ENCODE results near the gene IL27RA. TPM values are rescaled to one million over a fixed set of nuclear protein-coding genes. Genes with fewer than 3 reads are reported as not detected.

The IL27RA gene
- total and polyA plus RNA-seq, 7 donors = 1.5 to 3.7 (median 2.8) TPM

DNA sequence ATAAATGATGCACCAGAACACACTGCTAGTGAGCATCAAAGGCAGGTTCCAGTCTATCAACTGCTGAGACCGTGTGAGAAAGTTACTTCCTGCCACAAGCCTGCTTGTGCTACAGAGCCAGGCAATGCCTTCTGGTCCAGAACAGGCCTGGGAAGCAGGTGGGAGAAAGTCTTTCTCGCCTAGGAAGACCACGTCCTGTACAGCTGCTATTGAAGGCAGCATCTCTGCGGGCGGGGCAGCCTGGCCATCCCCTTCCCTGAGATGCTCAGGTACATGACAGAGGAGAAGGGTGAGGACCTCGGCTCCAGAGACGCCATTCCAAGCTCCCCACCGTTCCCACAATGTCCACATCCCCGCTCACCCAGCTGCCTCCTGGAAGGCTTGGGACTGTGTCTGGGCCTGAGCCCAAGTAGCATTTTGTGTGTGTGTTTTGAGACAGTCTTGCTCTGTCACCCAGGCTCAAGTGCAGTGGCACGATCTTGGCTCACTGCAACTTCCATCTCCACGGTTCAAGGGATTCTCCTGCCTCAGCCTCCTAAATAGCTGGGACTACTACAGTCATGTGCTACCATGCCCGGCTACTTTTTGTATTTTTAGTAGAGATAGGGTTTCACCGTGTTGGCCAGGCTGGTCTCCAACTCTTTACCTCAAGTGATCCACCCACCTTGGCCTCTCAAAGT lies 28.9 kb upstream of the IL27RA start:
- no peaks in the 10 kb centered on the region for H3K36me3 ChIP-seq (ENCODE audit: insufficient read depth in 1 of 2, low read depth in 1 of 2)
- peak in 1 of 2 donors; percentile 17 for DNase-seq
- TF ChIP-seq, protein P1, sequence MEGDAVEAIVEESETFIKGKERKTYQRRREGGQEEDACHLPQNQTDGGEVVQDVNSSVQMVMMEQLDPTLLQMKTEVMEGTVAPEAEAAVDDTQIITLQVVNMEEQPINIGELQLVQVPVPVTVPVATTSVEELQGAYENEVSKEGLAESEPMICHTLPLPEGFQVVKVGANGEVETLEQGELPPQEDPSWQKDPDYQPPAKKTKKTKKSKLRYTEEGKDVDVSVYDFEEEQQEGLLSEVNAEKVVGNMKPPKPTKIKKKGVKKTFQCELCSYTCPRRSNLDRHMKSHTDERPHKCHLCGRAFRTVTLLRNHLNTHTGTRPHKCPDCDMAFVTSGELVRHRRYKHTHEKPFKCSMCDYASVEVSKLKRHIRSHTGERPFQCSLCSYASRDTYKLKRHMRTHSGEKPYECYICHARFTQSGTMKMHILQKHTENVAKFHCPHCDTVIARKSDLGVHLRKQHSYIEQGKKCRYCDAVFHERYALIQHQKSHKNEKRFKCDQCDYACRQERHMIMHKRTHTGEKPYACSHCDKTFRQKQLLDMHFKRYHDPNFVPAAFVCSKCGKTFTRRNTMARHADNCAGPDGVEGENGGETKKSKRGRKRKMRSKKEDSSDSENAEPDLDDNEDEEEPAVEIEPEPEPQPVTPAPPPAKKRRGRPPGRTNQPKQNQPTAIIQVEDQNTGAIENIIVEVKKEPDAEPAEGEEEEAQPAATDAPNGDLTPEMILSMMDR (IDR thresholded peaks at IDR 0.05) = no peak
- peaks cover 46% of the 10 kb centered on the region for H3K4me1 ChIP-seq
- H3K27me3 ChIP-seq (ENCODE audit: insufficient read depth in 3 of 3, low read length in 2 of 3) = no peaks in the 10 kb centered on the region
- intact Hi-C loops (cut with DNase I) = no loop called here
- H3K9me3 ChIP-seq = no peaks in the 10 kb centered on the region
- 29 to 41% (median 32%) methylated on average over 13 of the region's 13 CpGs for WGBS, 3 donors
- H3K4me3 ChIP-seq = peak overlapping the region; percentile 23
- ATAC-seq = no peak
- H3K27ac ChIP-seq = peak overlapping the region; percentile 98

DNA sequence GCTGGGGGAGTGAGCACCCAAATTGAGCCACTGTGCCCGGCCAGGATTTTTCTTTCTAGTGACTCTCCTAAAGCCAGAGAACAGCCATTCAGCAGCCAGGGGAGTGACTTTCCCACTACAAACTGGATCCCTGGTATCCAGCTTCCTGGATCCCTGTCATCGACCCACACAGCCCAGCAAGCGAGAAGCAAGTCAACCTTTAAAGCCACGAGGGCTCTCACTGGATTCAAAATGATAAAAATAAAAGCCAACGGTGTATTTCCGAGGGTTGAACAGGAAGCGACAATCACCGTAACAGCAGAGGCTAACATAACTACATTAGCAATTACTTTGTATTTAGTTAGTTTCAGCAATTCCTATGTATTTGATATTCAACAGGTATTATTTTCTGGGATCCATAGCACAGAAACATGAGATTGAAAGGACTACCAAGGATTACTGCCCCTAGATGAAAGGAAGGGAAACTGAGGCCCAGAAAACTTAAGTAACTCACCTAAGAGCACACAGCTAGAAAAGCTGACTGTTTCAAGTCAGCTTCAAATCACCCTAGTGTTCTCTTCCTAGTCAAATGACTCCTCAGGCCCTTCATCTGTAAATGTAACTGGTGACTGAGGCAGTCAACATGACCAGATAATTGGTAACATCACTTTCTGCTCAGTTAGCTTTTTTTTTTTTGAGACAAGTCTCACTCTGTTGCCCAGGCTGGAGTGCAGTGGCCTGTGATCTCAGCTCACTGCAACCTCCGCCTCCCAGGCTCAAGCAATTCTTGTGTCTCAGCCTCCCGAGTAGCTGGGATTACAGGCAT lies 28.1 kb upstream of the IL27RA start:
- 21 to 36% (median 21%) methylated on average over 10 of the region's 10 CpGs for WGBS, 3 donors
- Histone ChIP-seq H3K27me3 (ENCODE audit: insufficient read depth in 3 of 3, low read length in 2 of 3) (no peaks in the 10 kb centered on the region), H3K4me1 (peaks cover 45% of the 10 kb centered on the region), H3K27ac (peak overlapping the region; percentile 98), H3K9me3 (no peaks in the 10 kb centered on the region), H3K36me3 (ENCODE audit: insufficient read depth in 1 of 2, low read depth in 1 of 2) (no peaks in the 10 kb centered on the region), H3K4me3 (peak overlapping the region; percentile 23)
- DNase-seq = peak in 1 of 2 donors; percentile 19
- intact Hi-C loops (cut with DNase I) = no loop called here
- ATAC-seq = no peak
- TF ChIP-seq, protein P1 (IDR thresholded peaks at IDR 0.05) = no peak

DNA sequence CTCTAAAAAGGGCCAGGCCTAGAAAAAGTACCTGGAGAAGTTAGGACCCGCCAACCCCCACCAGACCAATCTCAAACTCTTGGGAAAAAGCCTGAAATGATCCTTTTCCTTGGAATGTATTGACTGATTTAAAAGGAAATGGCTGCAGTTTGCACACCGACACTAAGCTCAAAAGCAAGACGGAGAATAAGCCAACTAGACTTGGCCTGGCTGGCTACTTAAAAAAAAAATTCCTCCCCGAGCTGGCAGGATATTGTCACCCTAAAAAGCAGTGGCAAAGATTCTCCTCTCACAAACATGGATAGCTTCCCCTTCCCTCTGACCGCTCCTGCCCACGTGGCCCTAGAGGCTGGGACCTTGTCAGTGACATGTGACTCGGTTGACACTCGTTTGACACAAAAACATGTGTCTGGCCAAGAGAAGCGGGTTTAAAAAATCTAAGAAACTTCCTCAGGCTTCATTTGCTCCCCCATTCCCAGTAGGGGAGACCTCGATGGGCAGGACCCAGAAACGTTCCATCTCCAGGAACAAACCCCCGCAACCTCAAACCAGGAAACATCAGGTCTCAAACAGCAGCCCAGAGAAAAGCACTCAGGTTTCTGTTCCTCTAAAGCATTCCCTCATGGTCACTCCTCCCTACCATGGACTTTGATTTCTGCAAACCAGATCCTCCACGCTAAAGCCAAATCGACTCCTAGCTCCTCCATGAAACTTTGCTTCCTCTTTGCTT lies 26.8 kb upstream of the IL27RA start:
- Histone ChIP-seq H3K36me3 (ENCODE audit: insufficient read depth in 1 of 2, low read depth in 1 of 2) (no peaks in the 10 kb centered on the region), H3K27me3 (ENCODE audit: insufficient read depth in 3 of 3, low read length in 2 of 3) (no peaks in the 10 kb centered on the region), H3K4me1 (peaks cover 45% of the 10 kb centered on the region), H3K27ac (peak overlapping the region; percentile 98), H3K4me3 (peak overlapping the region; percentile 82), H3K9me3 (no peaks in the 10 kb centered on the region)
- TF ChIP-seq, protein P1 (IDR thresholded peaks at IDR 0.05) = no peak
- WGBS, 3 donors = 12 to 15% (median 13%) methylated on average over 14 of the region's 14 CpGs
- peak; percentile 58 to 74 for DNase-seq
- peak in 3 of 4 donors; percentile 17 to 26 (median 26) for ATAC-seq
- intact Hi-C loops (cut with DNase I) = loop anchor here in 1 of 2 donors (5.0 kb wide), 1 partner anchor 68 kb away; the partner anchor contains the start of gene MISP3

DNA sequence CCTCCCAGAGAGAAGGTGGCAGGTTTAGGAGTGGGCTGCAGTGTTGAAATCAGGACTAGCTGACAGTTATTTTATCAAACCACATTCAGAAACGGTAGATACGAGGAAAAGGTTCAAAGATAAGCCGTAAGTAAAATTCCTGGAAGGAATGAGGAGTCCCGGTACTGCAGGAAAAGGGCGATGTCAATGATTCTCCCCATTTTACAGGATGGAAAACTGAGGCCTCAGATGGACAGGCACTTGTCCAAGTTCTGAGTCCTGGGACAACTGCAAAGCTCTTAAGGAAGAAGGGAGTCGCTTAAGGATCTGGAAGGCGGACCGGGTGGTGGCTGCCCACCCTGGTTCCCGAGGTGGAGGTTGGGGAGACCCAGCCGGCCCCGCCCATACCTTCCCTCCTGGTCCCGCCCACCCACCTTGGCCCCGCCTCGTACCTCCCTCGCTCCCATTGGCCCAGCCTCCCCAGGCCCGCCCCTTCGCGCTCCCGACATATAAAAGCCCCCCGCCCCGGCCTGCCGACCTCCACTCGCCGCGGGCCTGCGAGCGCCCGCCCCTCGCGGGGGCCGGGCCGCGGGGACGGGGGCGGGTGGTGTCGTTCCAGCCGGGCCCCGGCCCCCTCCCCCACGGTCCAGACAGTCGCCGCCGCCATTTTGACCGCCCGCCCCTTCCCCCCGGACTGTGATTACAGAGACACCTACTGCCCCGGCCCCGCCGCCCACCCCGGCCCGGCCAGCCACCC lies 26.0 kb upstream of the IL27RA start:
- Histone ChIP-seq H3K36me3 (ENCODE audit: insufficient read depth in 1 of 2, low read depth in 1 of 2) (no peaks in the 10 kb centered on the region), H3K27me3 (ENCODE audit: insufficient read depth in 3 of 3, low read length in 2 of 3) (no peaks in the 10 kb centered on the region), H3K4me1 (peaks cover 45% of the 10 kb centered on the region), H3K4me3 (peak overlapping the region; percentile 82), H3K27ac (peak overlapping the region; percentile 98), H3K9me3 (no peaks in the 10 kb centered on the region)
- WGBS, 3 donors = 6 to 20% (median 11%) methylated on average over 15 to 50 of the region's 50 CpGs
- intact Hi-C loops (cut with DNase I) = loop anchor here in 1 of 2 donors (5.0 kb wide), 1 partner anchor 67 kb away; the partner anchor contains the start of gene MISP3
- peak; percentile 91 to 96 for DNase-seq
- ATAC-seq = peak; percentile 66 to 70 (median 68)
- TF ChIP-seq, protein P1 (IDR thresholded peaks at IDR 0.05) = no peak

Data from psoas muscle (tissue), 8 donors.